Stomach (tissue), 4 donors: Measurements from ENCODE around the gene TSPAN2.
A peak's percentile ranks its signal among the peaks of the same experiment; 100 is the strongest.

Experiments
- CTCF ChIP-seq, 7 experiments: fragments of 450-650 bp in 4 of 7; fragments of 200-600 bp in 3 of 7; sonication (generic) in 3 of 7; IDR thresholded peaks; one replicate each; pipeline ENCODE4 v1.5.1; 2016 to 2019; ENCODE audit warnings: antibody characterized with exemption in 7 of 7, control low read depth in 2 of 7, mild to moderate bottlenecking in 1 of 7
- POLR2A ChIP-seq, 4 donors: fragments of 450-650 bp; IDR thresholded peaks; one replicate each; pipeline ENCODE4 v1.6.1; 2016; ENCODE audit warnings: antibody characterized with exemption in 4 of 4, control low read depth in 2 of 4, mild to moderate bottlenecking in 1 of 4, moderate library complexity in 1 of 4
- POLR2AphosphoS5 ChIP-seq, 3 donors: sonication (generic); formaldehyde crosslinking; IDR thresholded peaks; one replicate each; pipeline ENCODE4 v1.6.1; 2016; ENCODE audit warnings: antibody characterized with exemption in 3 of 3

GRCh38 chr1:115041654-115042053, 47.6 kb downstream of the TSPAN2 start:
- TF ChIP-seq POLR2A (IDR thresholded peaks at IDR 0.05) (no peak), CTCF (IDR thresholded peaks at IDR 0.05) (peak in 2 of 7 experiments; percentile 24 to 40), POLR2AphosphoS5 (IDR thresholded peaks at IDR 0.05) (no peak)
